Naive thymus-derived CD4-positive, alpha-beta T cell (primary cell): ENCODE results near the gene IQUB. TPM values are rescaled to one million over a fixed set of nuclear protein-coding genes. Genes with fewer than 3 reads are reported as not detected.

ENCODE experiments used
- ATAC-seq: fragments of 150-1000 bp; cut with Tn5 transposase; 2 replicates; pipeline ENCODE4 v1.10.0; 2021; ENCODE audit warnings: mild to moderate bottlenecking, moderate library complexity
- CTCF ChIA-PET: fragments of 350-600 bp; sonication (Branson Sonifier 250); formaldehyde crosslinking; loops from one replicate; lab custom pipeline; 2021; ENCODE audit warnings: antibody characterized with exemption; lab: Charles Lee
- POLR2A ChIA-PET: fragments of 350-600 bp; sonication (Branson Sonifier 250); formaldehyde crosslinking; loops from one replicate; lab custom pipeline; 2021; ENCODE audit warnings: antibody characterized with exemption, inconsistent platforms; lab: Charles Lee
- DNase-seq, 9 donors: peaks; one replicate each; pipeline versions ENCODE4 v3.0.0 to v3.0.0-alpha.2; 2020 to 2022; ENCODE audit warnings: mixed read lengths in 1 of 9
- H3K27ac ChIP-seq: one replicate; pipeline ENCODE4 v1.7.0; 2013; ENCODE audit warnings: mild to moderate bottlenecking, low read depth, low read length, moderate library complexity
- H3K27me3 ChIP-seq, 2 donors: one replicate each; pipeline ENCODE4 v1.7.0; 2013; ENCODE audit warnings: low read length in 2 of 2, mild to moderate bottlenecking in 2 of 2, moderate library complexity in 2 of 2; ENCODE audit not compliant: control insufficient read depth in 2 of 2, insufficient read depth in 2 of 2
- H3K36me3 ChIP-seq, 3 experiments: 1 replicate in 2 of 3; 2 replicates in 1 of 3; pipeline ENCODE4 v1.7.0; 2013; ENCODE audit warnings: low read length in 3 of 3, mild to moderate bottlenecking in 3 of 3, moderate library complexity in 1 of 3; ENCODE audit not compliant: insufficient read depth in 3 of 3, control insufficient read depth in 2 of 3
- H3K4me1 ChIP-seq, 2 donors: one replicate each; pipeline ENCODE4 v1.7.0; 2013; ENCODE audit warnings: low read length in 2 of 2, mild to moderate bottlenecking in 2 of 2, moderate library complexity in 1 of 2; ENCODE audit not compliant: control insufficient read depth in 2 of 2, insufficient read depth in 2 of 2
- H3K4me3 ChIP-seq: 2 replicates; pipeline ENCODE4 v1.7.0; 2013; ENCODE audit warnings: mild to moderate bottlenecking, low read length
- H3K9me3 ChIP-seq, 3 experiments: 1 replicate in 2 of 3; 2 replicates in 1 of 3; pipeline ENCODE4 v1.7.0; 2013; ENCODE audit warnings: low read length in 3 of 3; ENCODE audit not compliant: control insufficient read depth in 2 of 3
- H3K27ac Mint-ChIP-seq, 9 donors: one replicate each; pipeline ENCODE4 v1.8.0; 2020 to 2022; ENCODE audit warnings: mixed read lengths in 9 of 9, mild to moderate bottlenecking in 8 of 9, moderate library complexity in 5 of 9, inconsistent platforms in 2 of 9
- H3K27me3 Mint-ChIP-seq, 5 donors: one replicate each; pipeline ENCODE4 v1.8.0; 2021 to 2022; ENCODE audit warnings: mixed read lengths in 5 of 5, mild to moderate bottlenecking in 1 of 5
- H3K36me3 Mint-ChIP-seq, 5 donors: one replicate each; pipeline ENCODE4 v1.8.0; 2020 to 2022; ENCODE audit warnings: mixed read lengths in 5 of 5, mild to moderate bottlenecking in 3 of 5, inconsistent platforms in 1 of 5
- H3K4me1 Mint-ChIP-seq, 7 donors: one replicate each; pipeline ENCODE4 v1.8.0; 2020 to 2022; ENCODE audit warnings: mixed read lengths in 7 of 7, mild to moderate bottlenecking in 3 of 7, inconsistent platforms in 1 of 7
- H3K4me3 Mint-ChIP-seq, 10 donors: one replicate each; pipeline ENCODE4 v1.8.0; 2020 to 2022; ENCODE audit warnings: mild to moderate bottlenecking in 10 of 10, mixed read lengths in 10 of 10, moderate library complexity in 6 of 10, inconsistent platforms in 2 of 10
- H3K9me3 Mint-ChIP-seq, 11 donors: one replicate each; pipeline ENCODE4 v1.8.0; 2020 to 2022; ENCODE audit warnings: mixed read lengths in 11 of 11, mild to moderate bottlenecking in 4 of 11, inconsistent platforms in 1 of 11, moderate library complexity in 1 of 11
- intact Hi-C, 2 donors: fragments of 100-400 bp; cut with micrococcal nuclease; formaldehyde crosslinking; loops; one replicate each; pipeline ENCODE4 v1.15.1; 2023
- polyA plus RNA-seq, 2 donors: library from polyadenylated mRNA; unstranded; fragments of 300-500 nt; fragmentation: Illumina TruSeq; gene quantifications; one replicate each; pipeline ENCODE4 v1.2.3, GENCODE V29; 2021
- total RNA-seq, 6 experiments: library from RNA in 5 of 6; stranded (reverse) in 5 of 6; gene quantifications; 1 replicate in 5 of 6; 2 replicates in 1 of 6; pipeline ENCODE4 v1.2.3 and lab custom pipeline; 2021 to 2026

Gene IQUB
- total and polyA plus RNA-seq, 7 experiments from 2014 or later = 0.09 to 0.24 TPM; not detected in 5

DNA sequence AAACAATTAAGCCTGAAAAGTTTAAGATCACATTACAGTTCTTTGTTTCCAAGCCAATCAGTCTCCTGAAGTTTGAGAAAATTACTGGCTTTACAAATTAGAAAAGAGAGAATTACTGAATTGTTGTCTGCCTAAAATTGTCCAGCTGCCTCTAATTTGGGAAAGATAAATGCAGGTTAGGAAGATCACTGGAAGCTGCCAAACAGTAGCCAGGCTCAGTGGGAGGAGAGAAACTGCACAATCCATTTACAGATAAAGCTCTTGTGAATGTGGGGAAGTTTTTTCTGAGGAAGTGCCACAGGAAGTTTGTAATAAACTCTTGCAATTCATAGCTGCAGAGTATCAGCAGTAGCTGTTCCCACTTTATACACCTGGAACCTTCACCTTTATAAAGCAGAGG is 100.7 kb downstream of the IQUB start:
- Mint-ChIP-seq H3K9me3 (peaks cover 0 to 2% (median 0%) of the 10 kb centered on the region in 11 donors), H3K4me3 (no peak overlapping the region), H3K27me3 (no peaks in the 10 kb centered on the region), H3K4me1 (no peaks in the 10 kb centered on the region), H3K27ac (no peak overlapping the region), H3K36me3 (no peaks in the 10 kb centered on the region)
- no peaks in the 10 kb centered on the region for H3K4me1 ChIP-seq
- intact Hi-C loops = no loop called here
- H3K36me3 ChIP-seq = no peaks in the 10 kb centered on the region
- no peak overlapping the region for H3K27ac ChIP-seq
- no peak for DNase-seq
- H3K9me3 ChIP-seq = no peaks in the 10 kb centered on the region
- CTCF ChIA-PET = no interaction called here
- H3K4me3 ChIP-seq = no peak overlapping the region
- no peaks in the 10 kb centered on the region for H3K27me3 ChIP-seq
- ATAC-seq = no peak
- POLR2A ChIA-PET = no interaction called here

DNA sequence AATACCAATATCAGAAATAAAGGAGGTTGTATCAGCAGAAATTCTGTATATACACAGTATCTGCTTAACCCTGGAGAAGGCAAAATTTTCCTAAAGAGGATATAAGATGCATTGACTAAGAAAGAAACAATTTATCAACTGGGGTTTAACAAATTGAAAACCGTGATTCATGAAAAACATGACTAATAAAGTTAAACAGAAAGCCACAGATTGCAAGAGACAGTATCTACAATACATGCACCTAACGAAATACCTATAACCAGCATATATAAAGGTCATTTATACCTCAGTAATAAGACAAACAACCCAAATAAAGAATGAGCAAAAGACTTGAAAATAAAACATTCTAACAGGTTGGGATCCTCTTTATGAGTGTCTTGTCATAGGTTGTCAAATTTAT is 101.8 kb downstream of the IQUB start:
- intact Hi-C loops = no loop called here
- no peaks in the 10 kb centered on the region for H3K9me3 ChIP-seq
- Mint-ChIP-seq H3K36me3 (no peaks in the 10 kb centered on the region), H3K27me3 (no peaks in the 10 kb centered on the region), H3K9me3 (peaks cover 0 to 6% (median 0%) of the 10 kb centered on the region in 11 donors), H3K27ac (no peak overlapping the region), H3K4me3 (no peak overlapping the region), H3K4me1 (no peaks in the 10 kb centered on the region)
- DNase-seq (no peak), ATAC-seq (no peak)
- ChIA-PET POLR2A (no interaction called here), CTCF (no interaction called here)
- no peaks in the 10 kb centered on the region for H3K36me3 ChIP-seq
- no peaks in the 10 kb centered on the region for H3K27me3 ChIP-seq
- no peak overlapping the region for H3K27ac ChIP-seq
- H3K4me1 ChIP-seq = no peaks in the 10 kb centered on the region
- H3K4me3 ChIP-seq = no peak overlapping the region

- H3K9me3 ChIP-seq = no peaks in the 10 kb centered on the region
- H3K27ac Mint-ChIP-seq = no peak overlapping the region
- H3K27me3 ChIP-seq = no peaks in the 10 kb centered on the region
- H3K9me3 Mint-ChIP-seq = peaks cover 0 to 7% (median 1%) of the 10 kb centered on the region in 11 donors
- H3K36me3 Mint-ChIP-seq = no peaks in the 10 kb centered on the region
- H3K4me3 Mint-ChIP-seq = no peak overlapping the region
- H3K27ac ChIP-seq = no peak overlapping the region
- no peak for DNase-seq
- H3K4me3 ChIP-seq = no peak overlapping the region
- intact Hi-C loops = no loop called here
- H3K36me3 ChIP-seq = no peaks in the 10 kb centered on the region
- CTCF ChIA-PET = no interaction called here
- ATAC-seq = no peak
- H3K27me3 Mint-ChIP-seq = no peaks in the 10 kb centered on the region
- H3K4me1 Mint-ChIP-seq = no peaks in the 10 kb centered on the region
- H3K4me1 ChIP-seq = no peaks in the 10 kb centered on the region
- POLR2A ChIA-PET = no interaction called here
These were observed 103.2 kb downstream of the IQUB start for GRCh38 chr7:123431075-123431614.

DNA sequence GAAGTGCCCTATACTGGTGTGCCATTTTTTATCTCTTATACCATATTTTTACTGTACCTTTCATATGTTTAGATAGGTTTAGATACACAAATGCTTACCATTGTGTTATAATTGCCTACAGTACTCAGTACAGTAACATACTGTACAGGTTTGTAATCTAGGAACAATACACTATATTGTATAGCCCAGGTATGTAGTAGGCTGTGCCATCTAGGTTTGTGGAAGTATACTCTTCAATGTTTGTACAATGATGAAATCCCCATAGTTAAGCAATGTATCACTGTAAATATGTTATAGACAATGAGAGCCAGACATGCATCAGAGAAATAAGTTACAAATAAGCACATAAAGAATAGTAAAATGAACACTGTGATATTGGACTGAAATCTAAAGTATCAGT is 109.1 kb downstream of the IQUB start:
- Mint-ChIP-seq H3K4me1 (no peaks in the 10 kb centered on the region), H3K4me3 (no peak overlapping the region), H3K9me3 (peaks cover 0 to 28% (median 6%) of the 10 kb centered on the region in 11 donors), H3K27ac (no peak overlapping the region), H3K27me3 (peaks cover 0 to 5% (median 0%) of the 10 kb centered on the region in 5 donors), H3K36me3 (no peaks in the 10 kb centered on the region)
- Histone ChIP-seq H3K27me3 (no peaks in the 10 kb centered on the region), H3K4me3 (no peak overlapping the region), H3K27ac (no peak overlapping the region), H3K9me3 (no peaks in the 10 kb centered on the region), H3K4me1 (no peaks in the 10 kb centered on the region), H3K36me3 (no peaks in the 10 kb centered on the region)
- ChIA-PET POLR2A (no interaction called here), CTCF (no interaction called here)
- no peak for ATAC-seq
- intact Hi-C loops = no loop called here
- no peak for DNase-seq

GRCh38 chr7:123424463-123424862 is 109.9 kb downstream of the IQUB start:
- no peak overlapping the region for H3K27ac Mint-ChIP-seq
- Histone ChIP-seq H3K36me3 (no peaks in the 10 kb centered on the region), H3K4me3 (no peak overlapping the region), H3K9me3 (no peaks in the 10 kb centered on the region), H3K27ac (no peak overlapping the region), H3K4me1 (no peaks in the 10 kb centered on the region), H3K27me3 (no peaks in the 10 kb centered on the region)
- no peak for ATAC-seq
- no peaks in the 10 kb centered on the region for H3K4me1 Mint-ChIP-seq
- POLR2A ChIA-PET = no interaction called here
- H3K9me3 Mint-ChIP-seq = peaks cover 0 to 28% (median 6%) of the 10 kb centered on the region in 11 donors
- CTCF ChIA-PET = no interaction called here
- H3K4me3 Mint-ChIP-seq = no peak overlapping the region
- intact Hi-C loops = no loop called here
- H3K36me3 Mint-ChIP-seq = no peaks in the 10 kb centered on the region
- DNase-seq = no peak
- peaks cover 0 to 5% (median 2%) of the 10 kb centered on the region in 5 donors for H3K27me3 Mint-ChIP-seq

DNA sequence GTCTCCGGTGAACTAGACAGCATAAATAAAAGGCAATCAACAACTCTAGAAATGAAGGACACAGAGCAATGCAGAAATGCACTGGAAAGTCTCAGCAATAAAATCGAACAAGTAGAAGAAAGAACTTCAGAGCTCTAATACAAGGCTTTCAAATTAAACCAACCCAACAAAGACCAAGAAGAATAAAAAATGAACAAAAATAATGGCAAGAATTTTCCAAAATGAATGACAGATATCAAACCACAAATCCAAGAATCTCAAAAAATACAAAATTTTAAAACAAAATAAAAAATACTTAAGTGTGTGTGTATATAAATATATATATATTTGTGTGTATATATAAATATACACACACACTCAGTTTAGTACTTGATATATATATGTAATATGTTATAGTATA is 110.8 kb downstream of the IQUB start:
- H3K27me3 Mint-ChIP-seq = peaks cover 0 to 5% (median 3%) of the 10 kb centered on the region in 5 donors
- H3K36me3 Mint-ChIP-seq = no peaks in the 10 kb centered on the region
- H3K9me3 Mint-ChIP-seq = peaks cover 0 to 28% (median 8%) of the 10 kb centered on the region in 11 donors
- Histone ChIP-seq H3K27ac (no peak overlapping the region), H3K36me3 (no peaks in the 10 kb centered on the region), H3K4me1 (no peaks in the 10 kb centered on the region), H3K9me3 (no peaks in the 10 kb centered on the region), H3K4me3 (no peak overlapping the region), H3K27me3 (no peaks in the 10 kb centered on the region)
- no peak overlapping the region for H3K4me3 Mint-ChIP-seq
- no peaks in the 10 kb centered on the region for H3K4me1 Mint-ChIP-seq
- no peak overlapping the region for H3K27ac Mint-ChIP-seq
- ChIA-PET CTCF (no interaction called here), POLR2A (no interaction called here)
- intact Hi-C loops = no loop called here
- DNase-seq = no peak
- ATAC-seq = no peak

DNA sequence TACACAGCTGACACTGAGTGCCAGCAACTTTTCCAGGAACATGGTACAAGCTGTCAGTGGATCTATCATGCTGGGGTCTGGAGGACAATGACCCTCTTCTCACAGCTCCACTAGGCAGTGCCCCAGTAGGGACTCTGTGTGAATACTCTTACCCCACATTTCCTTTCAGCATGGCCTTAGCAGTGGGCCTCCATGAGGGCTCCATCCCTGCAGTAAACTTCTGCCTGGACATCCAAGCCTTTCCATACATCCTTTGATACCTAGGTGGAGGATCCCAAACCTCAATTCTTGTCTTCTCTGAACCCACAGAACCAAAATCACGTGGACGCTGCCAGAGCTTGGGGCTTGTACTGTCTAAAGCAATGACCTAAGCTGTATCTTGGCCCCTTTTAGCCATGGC is 116.8 kb downstream of the IQUB start:
- Mint-ChIP-seq H3K27ac (no peak overlapping the region), H3K4me1 (peaks cover 0 to 3% (median 0%) of the 10 kb centered on the region in 7 donors), H3K36me3 (peaks cover 0 to 5% (median 0%) of the 10 kb centered on the region in 5 donors), H3K4me3 (no peak overlapping the region), H3K9me3 (peaks cover 3 to 34% (median 12%) of the 10 kb centered on the region in 11 donors), H3K27me3 (peaks cover 0 to 7% (median 5%) of the 10 kb centered on the region in 5 donors)
- Histone ChIP-seq H3K27me3 (no peaks in the 10 kb centered on the region), H3K4me1 (no peaks in the 10 kb centered on the region), H3K4me3 (no peak overlapping the region), H3K27ac (no peak overlapping the region), H3K9me3 (peaks cover 0 to 7% (median 0%) of the 10 kb centered on the region in 3 experiments), H3K36me3 (no peaks in the 10 kb centered on the region)
- intact Hi-C loops = no loop called here
- ChIA-PET POLR2A (no interaction called here), CTCF (no interaction called here)
- no peak for DNase-seq
- ATAC-seq = no peak
